ENCODE results near the gene NOX4. TPM values are rescaled to one million over a fixed set of nuclear protein-coding genes. Genes with fewer than 3 reads are reported as not detected.

The NOX4 gene
- total RNA-seq, 1 experiment from 2014 or later: 1.5 TPM

GRCh38 chr11:89447845-89448244 lies 43.3 kb downstream of the NOX4 start (continued):
- TF ChIP-seq, protein P1, sequence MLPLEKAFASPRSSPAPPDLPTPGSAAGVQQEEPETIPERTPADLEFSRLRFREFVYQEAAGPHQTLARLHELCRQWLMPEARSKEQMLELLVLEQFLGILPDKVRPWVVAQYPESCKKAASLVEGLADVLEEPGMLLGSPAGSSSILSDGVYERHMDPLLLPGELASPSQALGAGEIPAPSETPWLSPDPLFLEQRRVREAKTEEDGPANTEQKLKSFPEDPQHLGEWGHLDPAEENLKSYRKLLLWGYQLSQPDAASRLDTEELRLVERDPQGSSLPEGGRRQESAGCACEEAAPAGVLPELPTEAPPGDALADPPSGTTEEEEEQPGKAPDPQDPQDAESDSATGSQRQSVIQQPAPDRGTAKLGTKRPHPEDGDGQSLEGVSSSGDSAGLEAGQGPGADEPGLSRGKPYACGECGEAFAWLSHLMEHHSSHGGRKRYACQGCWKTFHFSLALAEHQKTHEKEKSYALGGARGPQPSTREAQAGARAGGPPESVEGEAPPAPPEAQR (CRISPR knock-in tag; IDR thresholded peaks at IDR 0.05): no peak
- TF ChIP-seq CREB1 (CRISPR knock-in tag; IDR thresholded peaks at IDR 0.05): no peak
- no peak for TF ChIP-seq IRF2 (CRISPR knock-in tag; IDR thresholded peaks at IDR 0.05; ENCODE audit: borderline replicate concordance, low read depth)
- TF ChIP-seq ZNF138 (CRISPR knock-in tag; conservative IDR thresholded peaks at IDR 0.05): no peak

- Mint-ChIP-seq H3K36me3 (peaks cover 7% of the 10 kb centered on the region), H3K27me3 (ENCODE audit: low read depth) (no peaks in the 10 kb centered on the region)
- no peak for ATAC-seq
Observed at GRCh38 chr11:89443361-89444322, 47.5 kb downstream of the NOX4 start.

More at GRCh38 chr11:89443361-89444322, 47.5 kb downstream of the NOX4 start:
- no peak overlapping the region for H3K27ac Mint-ChIP-seq
- CTCF ChIA-PET: no interaction called here
- H3K4me1 Mint-ChIP-seq: peaks cover 5% of the 10 kb centered on the region
- H3K9me3 Mint-ChIP-seq: peaks cover 15% of the 10 kb centered on the region
- POLR2A ChIA-PET: no interaction called here
- no peak overlapping the region for H3K4me3 Mint-ChIP-seq
- no peak for DNase-seq (ENCODE audit: low spot score)
- TF ChIP-seq USF1 (CRISPR knock-in tag; IDR thresholded peaks at IDR 0.05): no peak
- no peak for TF ChIP-seq ATF6 (CRISPR knock-in tag; IDR thresholded peaks at IDR 0.05)
- TF ChIP-seq CREB1 (CRISPR knock-in tag; IDR thresholded peaks at IDR 0.05): no peak
- TF ChIP-seq, protein P2, sequence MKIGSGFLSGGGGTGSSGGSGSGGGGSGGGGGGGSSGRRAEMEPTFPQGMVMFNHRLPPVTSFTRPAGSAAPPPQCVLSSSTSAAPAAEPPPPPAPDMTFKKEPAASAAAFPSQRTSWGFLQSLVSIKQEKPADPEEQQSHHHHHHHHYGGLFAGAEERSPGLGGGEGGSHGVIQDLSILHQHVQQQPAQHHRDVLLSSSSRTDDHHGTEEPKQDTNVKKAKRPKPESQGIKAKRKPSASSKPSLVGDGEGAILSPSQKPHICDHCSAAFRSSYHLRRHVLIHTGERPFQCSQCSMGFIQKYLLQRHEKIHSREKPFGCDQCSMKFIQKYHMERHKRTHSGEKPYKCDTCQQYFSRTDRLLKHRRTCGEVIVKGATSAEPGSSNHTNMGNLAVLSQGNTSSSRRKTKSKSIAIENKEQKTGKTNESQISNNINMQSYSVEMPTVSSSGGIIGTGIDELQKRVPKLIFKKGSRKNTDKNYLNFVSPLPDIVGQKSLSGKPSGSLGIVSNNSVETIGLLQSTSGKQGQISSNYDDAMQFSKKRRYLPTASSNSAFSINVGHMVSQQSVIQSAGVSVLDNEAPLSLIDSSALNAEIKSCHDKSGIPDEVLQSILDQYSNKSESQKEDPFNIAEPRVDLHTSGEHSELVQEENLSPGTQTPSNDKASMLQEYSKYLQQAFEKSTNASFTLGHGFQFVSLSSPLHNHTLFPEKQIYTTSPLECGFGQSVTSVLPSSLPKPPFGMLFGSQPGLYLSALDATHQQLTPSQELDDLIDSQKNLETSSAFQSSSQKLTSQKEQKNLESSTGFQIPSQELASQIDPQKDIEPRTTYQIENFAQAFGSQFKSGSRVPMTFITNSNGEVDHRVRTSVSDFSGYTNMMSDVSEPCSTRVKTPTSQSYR (CRISPR knock-in tag; IDR thresholded peaks at IDR 0.05): no peak
- TF ChIP-seq E2F1 (CRISPR knock-in tag; IDR thresholded peaks at IDR 0.05): no peak
- no peak for TF ChIP-seq EMX1 (CRISPR knock-in tag; IDR thresholded peaks at IDR 0.05)
- TF ChIP-seq SP1 (CRISPR knock-in tag; conservative IDR thresholded peaks at IDR 0.05): no peak
- no peak for TF ChIP-seq NFATC4 (CRISPR knock-in tag; IDR thresholded peaks at IDR 0.05)
- TF ChIP-seq, protein P1 (CRISPR knock-in tag; IDR thresholded peaks at IDR 0.05): no peak
- TF ChIP-seq PREB (CRISPR knock-in tag; IDR thresholded peaks at IDR 0.05; ENCODE audit: borderline replicate concordance): no peak
- TF ChIP-seq ZNF232 (CRISPR knock-in tag; IDR thresholded peaks at IDR 0.05): no peak
- TF ChIP-seq GRHL2 (CRISPR knock-in tag; IDR thresholded peaks at IDR 0.05; ENCODE audit: insufficient replicate concordance, severe bottlenecking): no peak
- TF ChIP-seq HMGA2 (CRISPR knock-in tag; IDR thresholded peaks at IDR 0.05): no peak
- TF ChIP-seq USF2 (CRISPR knock-in tag; IDR thresholded peaks at IDR 0.05): no peak
